PFSK-1 (cell line): ENCODE measurements around the gene ADGRG4.

Experiments used
- FOXP2 ChIP-seq: optimal IDR thresholded peaks from 2 replicates; pipeline ENCODE3; 2011; ENCODE audit warnings: borderline replicate concordance, control low read depth, inconsistent platforms; ENCODE audit not compliant: insufficient read depth; ENCODE audit errors: extremely low read length, extremely low read depth
- POLR2AphosphoS5 ChIP-seq: IDR thresholded peaks from 2 replicates; pipeline ENCODE4 v1.6.1; 2012; ENCODE audit warnings: low read depth, mild to moderate bottlenecking, control low read depth, low read length, moderate library complexity
- REST ChIP-seq, 2 experiments: IDR thresholded peaks; 2 replicates each; pipeline versions ENCODE4 v1.6.1 to v1.8.0; 2011 to 2012; ENCODE audit warnings: low read depth in 2 of 2, low read length in 2 of 2, control low read depth in 1 of 2, inconsistent platforms in 1 of 2, mild to moderate bottlenecking in 1 of 2, moderate library complexity in 1 of 2; ENCODE audit not compliant: insufficient read depth in 1 of 2
- SIN3A ChIP-seq: IDR thresholded peaks from 2 replicates; pipeline ENCODE4 v1.6.1; 2012; ENCODE audit warnings: mild to moderate bottlenecking, low read length, moderate library complexity, borderline replicate concordance; ENCODE audit not compliant: insufficient read depth
- TAF1 ChIP-seq: IDR thresholded peaks from 2 replicates; pipeline ENCODE4 v1.6.1; 2012; ENCODE audit warnings: low read length, control low read depth, borderline replicate concordance; ENCODE audit not compliant: insufficient read depth

The ADGRG4 gene

GRCh38 chrX:136447968-136448367 lies 147.2 kb downstream of the ADGRG4 start:
- no peak for TF ChIP-seq SIN3A

- TF ChIP-seq FOXP2, result no peak
- no peak for TF ChIP-seq SIN3A
- no peak for TF ChIP-seq REST (IDR thresholded peaks at IDR 0.05; ENCODE audit: insufficient read depth in 1 of 2, low read depth in 2 of 2, low read length in 2 of 2)
- no peak for TF ChIP-seq POLR2AphosphoS5
Observed at GRCh38 chrX:136450050-136450830, 149.5 kb downstream of the ADGRG4 start.

DNA sequence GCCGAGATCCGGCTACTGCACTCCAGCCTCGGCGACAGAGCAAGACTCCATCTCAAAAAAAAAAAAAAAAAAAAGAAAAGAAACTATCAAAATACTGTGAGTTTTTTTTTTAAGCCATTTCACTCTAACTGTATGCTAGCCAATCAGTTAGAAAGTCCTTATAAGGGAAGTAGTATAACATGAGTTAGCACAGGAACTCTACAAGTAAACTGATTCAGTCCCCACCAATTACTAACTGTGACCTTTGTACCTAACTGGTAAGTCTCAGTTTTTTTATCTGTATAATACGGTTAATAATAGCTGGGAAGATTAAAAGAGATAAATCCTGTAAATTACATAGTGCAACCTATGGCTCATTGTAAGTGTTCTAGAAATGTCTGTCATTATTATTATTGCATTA lies 151.9 kb downstream of the ADGRG4 start:
- TF ChIP-seq TAF1 (no peak), REST (IDR thresholded peaks at IDR 0.05; ENCODE audit: insufficient read depth in 1 of 2, low read depth in 2 of 2, low read length in 2 of 2) (no peak)

DNA sequence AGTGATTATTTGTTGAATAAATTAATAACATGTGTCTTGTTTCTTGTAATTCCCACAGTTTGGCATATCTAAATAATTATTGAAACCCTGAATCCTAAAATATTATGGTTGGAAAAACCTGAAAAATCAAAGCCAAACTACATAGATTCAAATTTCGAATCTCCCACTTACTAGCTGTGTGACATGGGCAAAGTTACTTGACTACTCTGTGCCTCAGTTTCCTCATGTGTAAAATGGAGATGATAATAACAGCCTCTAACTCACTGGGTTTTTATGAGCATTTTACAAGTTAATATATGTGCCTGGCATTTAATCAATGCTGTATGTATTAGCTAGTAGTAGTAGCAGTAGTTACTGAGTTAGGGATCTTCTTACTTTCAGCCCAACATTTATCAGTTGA lies 152.4 kb downstream of the ADGRG4 start:
- TF ChIP-seq TAF1 (no peak), FOXP2 (no peak), POLR2AphosphoS5 (no peak), SIN3A (no peak), REST (IDR thresholded peaks at IDR 0.05; ENCODE audit: insufficient read depth in 1 of 2, low read depth in 2 of 2, low read length in 2 of 2) (no peak)

DNA sequence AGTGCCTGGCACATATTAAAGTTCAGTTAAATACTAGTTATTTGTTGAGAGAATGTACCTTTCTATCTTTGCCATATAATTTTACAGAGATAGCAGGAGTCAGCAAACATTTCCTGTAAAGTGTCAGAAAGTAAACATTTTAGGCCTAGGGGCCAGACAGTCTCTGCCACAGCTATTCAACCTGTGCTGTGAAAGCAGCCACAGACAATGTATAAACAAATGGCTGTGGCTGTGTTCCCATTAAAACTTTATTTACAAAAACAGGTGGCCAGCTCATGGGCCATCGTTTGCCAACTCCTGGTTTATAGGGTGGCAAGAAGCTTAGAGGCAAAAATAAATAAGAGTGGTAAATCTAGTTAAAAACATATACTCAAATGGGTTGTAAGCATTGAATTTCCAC lies 153.0 kb downstream of the ADGRG4 start:
- TF ChIP-seq TAF1, result no peak
- no peak for TF ChIP-seq POLR2AphosphoS5
- TF ChIP-seq SIN3A, result no peak
- no peak for TF ChIP-seq REST (IDR thresholded peaks at IDR 0.05; ENCODE audit: insufficient read depth in 1 of 2, low read depth in 2 of 2, low read length in 2 of 2)
- TF ChIP-seq FOXP2, result no peak
